WTC11 (cell line): ENCODE data around the gene ASTN1. TPM values are rescaled to one million over a fixed set of nuclear protein-coding genes. Genes with fewer than 3 reads are reported as not detected.

Experiments
- ATAC-seq: fragments of 200-7000 bp; cut with Tn5 transposase; 2 replicates; pipeline ENCODE4 v1.10.0; 2021; ENCODE audit warnings: mild to moderate bottlenecking, moderate library complexity
- CTCF ChIA-PET: fragments of 300-600 bp; sonication (Branson Sonifier 250); formaldehyde crosslinking; loops from one replicate; lab custom pipeline; 2021; ENCODE audit warnings: antibody characterized with exemption; lab: Charles Lee
- POLR2A ChIA-PET: fragments of 350-600 bp; sonication (Branson Sonifier 250); formaldehyde crosslinking; loops from one replicate; lab custom pipeline; 2021; ENCODE audit warnings: antibody characterized with exemption; lab: Charles Lee
- DNase-seq: peaks from one replicate; pipeline ENCODE4 v3.0.0; 2021; ENCODE audit warnings: low spot score
- H3K27ac Mint-ChIP-seq: 2 replicates; pipeline ENCODE4 v1.8.0; 2021; ENCODE audit warnings: mixed read lengths
- H3K27me3 Mint-ChIP-seq: 2 replicates; pipeline ENCODE4 v1.8.0; 2021; ENCODE audit warnings: low read depth, mild to moderate bottlenecking, moderate library complexity, mixed read lengths
- H3K36me3 Mint-ChIP-seq: 2 replicates; pipeline ENCODE4 v1.8.0; 2021; ENCODE audit warnings: mixed read lengths
- H3K4me1 Mint-ChIP-seq: 2 replicates; pipeline ENCODE4 v1.8.0; 2022; ENCODE audit warnings: mixed read lengths
- H3K4me3 Mint-ChIP-seq: 2 replicates; pipeline ENCODE4 v1.8.0; 2021; ENCODE audit warnings: mild to moderate bottlenecking, moderate library complexity, mixed read lengths
- H3K9me3 Mint-ChIP-seq: 2 replicates; pipeline ENCODE4 v1.8.0; 2021; ENCODE audit warnings: mixed read lengths
- EMX1 ChIP-seq: fragments of 250-450 bp; sonication (Bioruptor Pico); IDR thresholded peaks from 2 replicates; pipeline ENCODE4 v1.8.0; 2021; ENCODE audit warnings: mild to moderate bottlenecking
- ETV6 ChIP-seq: sonication (generic); formaldehyde crosslinking; IDR thresholded peaks from 2 replicates; pipeline ENCODE4 v1.8.1; 2022; ENCODE audit warnings: mild to moderate bottlenecking, missing genetic modification reagents
- GTF2I ChIP-seq: fragments of 250-450 bp; sonication (Bioruptor Pico); conservative IDR thresholded peaks from 2 replicates; pipeline ENCODE4 v1.4.0; 2021; ENCODE audit warnings: mild to moderate bottlenecking
- NFE2L1 ChIP-seq: sonication (generic); formaldehyde crosslinking; IDR thresholded peaks from 2 replicates; pipeline ENCODE4 v1.8.1; 2023; ENCODE audit warnings: missing genetic modification reagents
- NFYB ChIP-seq: sonication (generic); formaldehyde crosslinking; conservative IDR thresholded peaks from 2 replicates; pipeline ENCODE4 v1.8.0; 2022; ENCODE audit warnings: low read depth, missing genetic modification reagents
- TEAD4 ChIP-seq: sonication (generic); formaldehyde crosslinking; IDR thresholded peaks from 2 replicates; pipeline ENCODE4 v1.8.0; 2022; ENCODE audit warnings: mild to moderate bottlenecking, missing genetic modification reagents
- ZBTB21 ChIP-seq: sonication (generic); formaldehyde crosslinking; IDR thresholded peaks from 2 replicates; pipeline ENCODE4 v1.8.1; 2023; ENCODE audit warnings: mild to moderate bottlenecking, missing genetic modification reagents, borderline replicate concordance
- total RNA-seq: library from RNA; stranded (reverse); gene quantifications from 3 replicates; pipeline ENCODE4 v1.2.3, GENCODE V29; 2021
- TF ChIP-seq, protein P1 (sequence below): sonication (generic); formaldehyde crosslinking; IDR thresholded peaks from 2 replicates; pipeline ENCODE4 v1.8.1; 2022; ENCODE audit warnings: mild to moderate bottlenecking, moderate library complexity, missing genetic modification reagents
- TF ChIP-seq, protein P2 (sequence below): sonication (generic); formaldehyde crosslinking; IDR thresholded peaks from 2 replicates; pipeline ENCODE4 v1.8.0; 2022; ENCODE audit warnings: mild to moderate bottlenecking, missing genetic modification reagents
- TF ChIP-seq, protein P3 (sequence below): sonication (generic); formaldehyde crosslinking; IDR thresholded peaks from 2 replicates; pipeline ENCODE4 v1.8.1; 2023; ENCODE audit warnings: mild to moderate bottlenecking, moderate library complexity, missing genetic modification reagents
- TF ChIP-seq, protein P4 (sequence below): sonication (generic); formaldehyde crosslinking; IDR thresholded peaks from 2 replicates; pipeline ENCODE4 v1.8.1; 2023; ENCODE audit warnings: mild to moderate bottlenecking, missing genetic modification reagents
- TF ChIP-seq, protein P5 (sequence below): fragments of 250-450 bp; sonication (Bioruptor Pico); IDR thresholded peaks from 2 replicates; pipeline ENCODE4 v1.8.0; 2021; ENCODE audit warnings: mild to moderate bottlenecking
- TF ChIP-seq, protein P6 (sequence below): fragments of 250-450 bp; sonication (Bioruptor Pico); conservative IDR thresholded peaks from 2 replicates; pipeline ENCODE4 v1.9.0; 2021; ENCODE audit warnings: mild to moderate bottlenecking
- TF ChIP-seq, protein P7 (sequence below): fragments of 250-450 bp; sonication (Bioruptor Pico); IDR thresholded peaks from 2 replicates; pipeline ENCODE4 v1.9.0; 2021; ENCODE audit warnings: mild to moderate bottlenecking
- TF ChIP-seq, protein P8 (sequence below): sonication (generic); formaldehyde crosslinking; IDR thresholded peaks from 2 replicates; pipeline ENCODE4 v1.8.0; 2022; ENCODE audit warnings: mild to moderate bottlenecking, missing genetic modification reagents
- TF ChIP-seq, protein P9 (sequence below): sonication (generic); formaldehyde crosslinking; IDR thresholded peaks from 2 replicates; pipeline ENCODE4 v1.8.1; 2023; ENCODE audit warnings: mild to moderate bottlenecking, missing genetic modification reagents, moderate library complexity

The ASTN1 gene
- total RNA-seq, 1 experiment from 2014 or later: 3.4 TPM

DNA sequence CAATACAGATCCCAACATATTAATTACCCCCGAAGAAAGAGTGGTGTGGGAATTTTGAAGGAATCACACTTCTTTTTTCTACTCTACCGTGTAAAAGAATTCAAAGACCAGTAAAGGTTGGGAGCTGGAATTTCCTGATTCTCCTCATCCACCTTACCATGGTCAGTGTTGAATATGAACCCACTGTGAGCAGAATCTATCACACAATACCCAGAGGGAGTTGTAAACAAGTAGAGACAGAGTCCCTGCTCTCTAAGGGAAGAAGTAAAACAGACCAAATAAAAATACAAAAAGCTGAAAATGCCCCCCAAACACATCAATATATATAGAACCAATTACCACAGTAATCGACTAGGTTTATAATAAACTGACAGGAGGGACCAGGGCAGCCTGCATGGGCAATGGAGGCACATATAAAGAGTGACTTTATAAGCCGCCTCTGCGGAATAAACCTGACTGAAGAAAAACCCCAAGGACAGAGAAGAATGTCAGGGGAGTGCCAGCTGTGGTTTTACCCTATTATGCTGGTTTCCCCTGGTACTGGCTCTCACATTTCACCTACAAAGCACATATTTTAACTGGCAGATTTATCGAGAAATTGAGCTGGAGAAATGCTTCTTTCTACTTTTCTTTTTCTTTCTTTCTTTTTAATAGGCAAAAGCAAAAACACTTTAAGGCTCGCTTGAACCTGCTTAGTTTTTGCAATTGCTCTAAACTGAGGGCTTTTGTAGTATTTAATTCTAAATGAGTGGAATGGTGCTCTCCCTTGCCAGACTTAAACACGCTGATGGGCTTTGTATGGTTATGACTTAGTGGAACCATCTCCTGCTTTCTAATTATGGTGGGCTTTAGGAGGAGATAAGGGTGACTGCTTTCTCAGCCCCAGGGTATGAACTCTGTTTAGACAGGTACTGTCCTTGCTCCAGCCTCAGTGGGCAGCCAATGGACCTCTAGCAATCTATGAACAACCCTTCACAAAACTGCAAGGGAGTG, 244.8 kb downstream of the ASTN1 start:
- no peak overlapping the region for H3K27ac Mint-ChIP-seq
- H3K4me1 Mint-ChIP-seq: peaks cover 8% of the 10 kb centered on the region
- H3K4me3 Mint-ChIP-seq: no peak overlapping the region
- H3K9me3 Mint-ChIP-seq: no peaks in the 10 kb centered on the region
- ATAC-seq (no peak), DNase-seq (no peak)
- ChIA-PET POLR2A (no interaction called here), CTCF (interaction anchor here (1.2 to 1.3 kb wide), 2 partner anchors 22 to 29 kb away, joined by 4 read pairs; no protein-coding TSS in a partner anchor)
- no peaks in the 10 kb centered on the region for H3K27me3 Mint-ChIP-seq
- H3K36me3 Mint-ChIP-seq: no peaks in the 10 kb centered on the region
- no peak for TF ChIP-seq TEAD4
- no peak for TF ChIP-seq NFYB
- TF ChIP-seq ZBTB21: no peak
- no peak for TF ChIP-seq EMX1 (CRISPR knock-in tag)
- TF ChIP-seq, protein P1, sequence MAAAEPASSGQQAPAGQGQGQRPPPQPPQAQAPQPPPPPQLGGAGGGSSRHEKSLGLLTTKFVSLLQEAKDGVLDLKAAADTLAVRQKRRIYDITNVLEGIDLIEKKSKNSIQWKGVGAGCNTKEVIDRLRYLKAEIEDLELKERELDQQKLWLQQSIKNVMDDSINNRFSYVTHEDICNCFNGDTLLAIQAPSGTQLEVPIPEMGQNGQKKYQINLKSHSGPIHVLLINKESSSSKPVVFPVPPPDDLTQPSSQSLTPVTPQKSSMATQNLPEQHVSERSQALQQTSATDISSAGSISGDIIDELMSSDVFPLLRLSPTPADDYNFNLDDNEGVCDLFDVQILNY: no peak
- no peak for TF ChIP-seq NFE2L1
- no peak for TF ChIP-seq ETV6 (CRISPR knock-in tag)
- TF ChIP-seq, protein P2, sequence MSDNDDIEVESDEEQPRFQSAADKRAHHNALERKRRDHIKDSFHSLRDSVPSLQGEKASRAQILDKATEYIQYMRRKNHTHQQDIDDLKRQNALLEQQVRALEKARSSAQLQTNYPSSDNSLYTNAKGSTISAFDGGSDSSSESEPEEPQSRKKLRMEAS (CRISPR knock-in tag): no peak
- TF ChIP-seq, protein P3, sequence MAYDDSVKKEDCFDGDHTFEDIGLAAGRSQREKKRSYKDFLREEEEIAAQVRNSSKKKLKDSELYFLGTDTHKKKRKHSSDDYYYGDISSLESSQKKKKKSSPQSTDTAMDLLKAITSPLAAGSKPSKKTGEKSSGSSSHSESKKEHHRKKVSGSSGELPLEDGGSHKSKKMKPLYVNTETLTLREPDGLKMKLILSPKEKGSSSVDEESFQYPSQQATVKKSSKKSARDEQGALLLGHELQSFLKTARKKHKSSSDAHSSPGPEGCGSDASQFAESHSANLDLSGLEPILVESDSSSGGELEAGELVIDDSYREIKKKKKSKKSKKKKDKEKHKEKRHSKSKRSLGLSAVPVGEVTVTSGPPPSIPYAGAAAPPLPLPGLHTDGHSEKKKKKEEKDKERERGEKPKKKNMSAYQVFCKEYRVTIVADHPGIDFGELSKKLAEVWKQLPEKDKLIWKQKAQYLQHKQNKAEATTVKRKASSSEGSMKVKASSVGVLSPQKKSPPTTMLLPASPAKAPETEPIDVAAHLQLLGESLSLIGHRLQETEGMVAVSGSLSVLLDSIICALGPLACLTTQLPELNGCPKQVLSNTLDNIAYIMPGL (CRISPR knock-in tag): no peak

DNA sequence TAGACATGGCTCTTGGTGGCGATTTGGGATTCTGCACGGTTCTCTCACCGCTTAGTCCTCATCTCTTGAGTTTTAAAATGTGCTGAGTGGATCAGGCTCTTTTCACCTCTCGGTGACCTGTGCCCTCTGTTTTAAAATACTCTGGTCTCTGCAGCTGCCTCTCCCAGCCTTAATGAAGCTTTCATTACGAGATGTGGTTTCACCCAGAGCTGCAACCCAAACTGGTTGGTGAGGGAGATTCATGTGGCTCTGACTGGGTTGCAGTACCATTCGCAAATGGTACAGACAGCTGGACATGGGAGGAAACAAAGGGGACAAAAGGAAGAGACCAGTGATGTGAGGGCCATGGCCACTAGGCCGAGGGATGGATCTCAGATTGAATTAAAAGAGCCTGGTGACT, 258.9 kb downstream of the ASTN1 start:
- no peak for DNase-seq
- Mint-ChIP-seq H3K9me3 (no peaks in the 10 kb centered on the region; the same call in 1 of the 2 replicates), H3K27me3 (no peaks in the 10 kb centered on the region), H3K4me1 (peaks cover 15% of the 10 kb centered on the region), H3K36me3 (no peaks in the 10 kb centered on the region), H3K27ac (no peak overlapping the region), H3K4me3 (no peak overlapping the region)
- CTCF ChIA-PET: interaction anchor here (2.6 to 4.0 kb wide), 2 partner anchors 45 to 276 kb away, joined by 6 to 28 read pairs; no protein-coding TSS in a partner anchor
- no peak for ATAC-seq
- POLR2A ChIA-PET: no interaction called here
- TF ChIP-seq, protein P4, sequence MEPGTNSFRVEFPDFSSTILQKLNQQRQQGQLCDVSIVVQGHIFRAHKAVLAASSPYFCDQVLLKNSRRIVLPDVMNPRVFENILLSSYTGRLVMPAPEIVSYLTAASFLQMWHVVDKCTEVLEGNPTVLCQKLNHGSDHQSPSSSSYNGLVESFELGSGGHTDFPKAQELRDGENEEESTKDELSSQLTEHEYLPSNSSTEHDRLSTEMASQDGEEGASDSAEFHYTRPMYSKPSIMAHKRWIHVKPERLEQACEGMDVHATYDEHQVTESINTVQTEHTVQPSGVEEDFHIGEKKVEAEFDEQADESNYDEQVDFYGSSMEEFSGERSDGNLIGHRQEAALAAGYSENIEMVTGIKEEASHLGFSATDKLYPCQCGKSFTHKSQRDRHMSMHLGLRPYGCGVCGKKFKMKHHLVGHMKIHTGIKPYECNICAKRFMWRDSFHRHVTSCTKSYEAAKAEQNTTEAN (CRISPR knock-in tag): no peak
- no peak for TF ChIP-seq GTF2I (CRISPR knock-in tag)
- TF ChIP-seq, protein P5, sequence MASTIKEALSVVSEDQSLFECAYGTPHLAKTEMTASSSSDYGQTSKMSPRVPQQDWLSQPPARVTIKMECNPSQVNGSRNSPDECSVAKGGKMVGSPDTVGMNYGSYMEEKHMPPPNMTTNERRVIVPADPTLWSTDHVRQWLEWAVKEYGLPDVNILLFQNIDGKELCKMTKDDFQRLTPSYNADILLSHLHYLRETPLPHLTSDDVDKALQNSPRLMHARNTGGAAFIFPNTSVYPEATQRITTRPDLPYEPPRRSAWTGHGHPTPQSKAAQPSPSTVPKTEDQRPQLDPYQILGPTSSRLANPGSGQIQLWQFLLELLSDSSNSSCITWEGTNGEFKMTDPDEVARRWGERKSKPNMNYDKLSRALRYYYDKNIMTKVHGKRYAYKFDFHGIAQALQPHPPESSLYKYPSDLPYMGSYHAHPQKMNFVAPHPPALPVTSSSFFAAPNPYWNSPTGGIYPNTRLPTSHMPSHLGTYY (CRISPR knock-in tag): no peak
- TF ChIP-seq, protein P6, sequence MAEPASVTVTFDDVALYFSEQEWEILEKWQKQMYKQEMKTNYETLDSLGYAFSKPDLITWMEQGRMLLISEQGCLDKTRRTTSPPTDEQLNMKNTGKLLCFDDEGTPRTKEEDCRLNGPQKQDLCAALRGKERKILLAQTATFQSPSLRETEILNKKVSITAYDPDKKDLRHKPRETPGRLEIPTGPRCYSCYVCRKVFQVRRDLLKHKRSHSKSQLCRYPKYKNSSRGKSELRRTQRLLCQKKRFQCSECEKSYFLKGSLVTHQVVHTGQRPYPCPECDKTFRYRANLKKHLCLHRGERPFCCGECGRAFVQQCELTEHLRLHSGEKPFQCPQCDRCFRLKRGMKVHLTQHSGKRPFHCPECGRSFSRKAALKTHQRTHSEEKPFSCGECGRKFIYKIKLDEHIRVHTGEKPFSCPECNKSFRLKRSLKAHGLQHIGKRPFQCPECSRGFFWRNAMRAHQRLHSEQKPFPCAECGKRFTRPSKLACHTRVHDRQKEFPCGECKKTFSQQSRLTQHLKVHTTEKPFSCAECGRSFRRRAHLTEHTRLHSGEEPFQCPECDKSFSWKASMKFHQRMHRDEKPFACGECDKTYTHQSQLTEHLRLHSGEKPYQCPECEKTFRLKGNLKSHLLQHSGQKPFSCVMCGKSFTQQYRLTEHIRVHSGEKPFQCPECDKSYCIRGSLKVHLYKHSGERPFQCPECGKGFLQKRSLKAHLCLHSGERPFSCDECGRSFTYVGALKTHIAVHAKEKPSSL: no peak
- TF ChIP-seq, protein P7, sequence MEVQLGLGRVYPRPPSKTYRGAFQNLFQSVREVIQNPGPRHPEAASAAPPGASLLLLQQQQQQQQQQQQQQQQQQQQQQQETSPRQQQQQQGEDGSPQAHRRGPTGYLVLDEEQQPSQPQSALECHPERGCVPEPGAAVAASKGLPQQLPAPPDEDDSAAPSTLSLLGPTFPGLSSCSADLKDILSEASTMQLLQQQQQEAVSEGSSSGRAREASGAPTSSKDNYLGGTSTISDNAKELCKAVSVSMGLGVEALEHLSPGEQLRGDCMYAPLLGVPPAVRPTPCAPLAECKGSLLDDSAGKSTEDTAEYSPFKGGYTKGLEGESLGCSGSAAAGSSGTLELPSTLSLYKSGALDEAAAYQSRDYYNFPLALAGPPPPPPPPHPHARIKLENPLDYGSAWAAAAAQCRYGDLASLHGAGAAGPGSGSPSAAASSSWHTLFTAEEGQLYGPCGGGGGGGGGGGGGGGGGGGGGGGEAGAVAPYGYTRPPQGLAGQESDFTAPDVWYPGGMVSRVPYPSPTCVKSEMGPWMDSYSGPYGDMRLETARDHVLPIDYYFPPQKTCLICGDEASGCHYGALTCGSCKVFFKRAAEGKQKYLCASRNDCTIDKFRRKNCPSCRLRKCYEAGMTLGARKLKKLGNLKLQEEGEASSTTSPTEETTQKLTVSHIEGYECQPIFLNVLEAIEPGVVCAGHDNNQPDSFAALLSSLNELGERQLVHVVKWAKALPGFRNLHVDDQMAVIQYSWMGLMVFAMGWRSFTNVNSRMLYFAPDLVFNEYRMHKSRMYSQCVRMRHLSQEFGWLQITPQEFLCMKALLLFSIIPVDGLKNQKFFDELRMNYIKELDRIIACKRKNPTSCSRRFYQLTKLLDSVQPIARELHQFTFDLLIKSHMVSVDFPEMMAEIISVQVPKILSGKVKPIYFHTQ (CRISPR knock-in tag): no peak
- TF ChIP-seq, protein P8, sequence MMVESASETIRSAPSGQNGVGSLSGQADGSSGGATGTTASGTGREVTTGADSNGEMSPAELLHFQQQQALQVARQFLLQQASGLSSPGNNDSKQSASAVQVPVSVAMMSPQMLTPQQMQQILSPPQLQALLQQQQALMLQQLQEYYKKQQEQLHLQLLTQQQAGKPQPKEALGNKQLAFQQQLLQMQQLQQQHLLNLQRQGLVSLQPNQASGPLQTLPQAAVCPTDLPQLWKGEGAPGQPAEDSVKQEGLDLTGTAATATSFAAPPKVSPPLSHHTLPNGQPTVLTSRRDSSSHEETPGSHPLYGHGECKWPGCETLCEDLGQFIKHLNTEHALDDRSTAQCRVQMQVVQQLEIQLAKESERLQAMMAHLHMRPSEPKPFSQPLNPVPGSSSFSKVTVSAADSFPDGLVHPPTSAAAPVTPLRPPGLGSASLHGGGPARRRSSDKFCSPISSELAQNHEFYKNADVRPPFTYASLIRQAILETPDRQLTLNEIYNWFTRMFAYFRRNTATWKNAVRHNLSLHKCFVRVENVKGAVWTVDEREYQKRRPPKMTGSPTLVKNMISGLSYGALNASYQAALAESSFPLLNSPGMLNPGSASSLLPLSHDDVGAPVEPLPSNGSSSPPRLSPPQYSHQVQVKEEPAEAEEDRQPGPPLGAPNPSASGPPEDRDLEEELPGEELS (CRISPR knock-in tag): no peak
- TF ChIP-seq, protein P9, sequence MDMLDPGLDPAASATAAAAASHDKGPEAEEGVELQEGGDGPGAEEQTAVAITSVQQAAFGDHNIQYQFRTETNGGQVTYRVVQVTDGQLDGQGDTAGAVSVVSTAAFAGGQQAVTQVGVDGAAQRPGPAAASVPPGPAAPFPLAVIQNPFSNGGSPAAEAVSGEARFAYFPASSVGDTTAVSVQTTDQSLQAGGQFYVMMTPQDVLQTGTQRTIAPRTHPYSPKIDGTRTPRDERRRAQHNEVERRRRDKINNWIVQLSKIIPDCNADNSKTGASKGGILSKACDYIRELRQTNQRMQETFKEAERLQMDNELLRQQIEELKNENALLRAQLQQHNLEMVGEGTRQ (CRISPR knock-in tag): no peak
